Subcutaneous abdominal adipose tissue (tissue), 5 donors: ENCODE measurements around the gene POLA1.
"Not testable (repeated sequence)": the region's sequence is repeated elsewhere in the genome, so short reads cannot be mapped to it uniquely, and the experiment has no call there.

Source experiments
- H3K27ac ChIP-seq: one replicate; pipeline ENCODE4 v1.7.0; 2013; ENCODE audit warnings: low read depth, mild to moderate bottlenecking, inconsistent platforms, low read length, moderate library complexity
- H3K27me3 ChIP-seq, 5 donors: one replicate each; pipeline ENCODE4 v1.7.0; 2013; ENCODE audit warnings: low read length in 5 of 5, inconsistent platforms in 1 of 5; ENCODE audit not compliant: control insufficient read depth in 5 of 5, insufficient read depth in 4 of 5
- H3K36me3 ChIP-seq, 5 donors: one replicate each; pipeline ENCODE4 v1.7.0; 2013; ENCODE audit warnings: low read length in 5 of 5; ENCODE audit not compliant: control insufficient read depth in 5 of 5, insufficient read depth in 5 of 5
- H3K4me1 ChIP-seq, 5 donors: one replicate each; pipeline ENCODE4 v1.7.0; 2013; ENCODE audit warnings: low read length in 5 of 5, mild to moderate bottlenecking in 3 of 5, moderate library complexity in 1 of 5; ENCODE audit not compliant: control insufficient read depth in 5 of 5, insufficient read depth in 5 of 5
- H3K4me3 ChIP-seq, 5 donors: one replicate each; pipeline ENCODE4 v1.7.0; 2013; ENCODE audit warnings: low read length in 5 of 5, low read depth in 1 of 5
- H3K9ac ChIP-seq, 5 donors: one replicate each; pipeline ENCODE4 v1.7.0; 2013; ENCODE audit warnings: low read length in 5 of 5, mild to moderate bottlenecking in 4 of 5, moderate library complexity in 3 of 5
- H3K9me3 ChIP-seq, 5 donors: one replicate each; pipeline ENCODE4 v1.7.0; 2013; ENCODE audit warnings: low read length in 5 of 5; ENCODE audit not compliant: control insufficient read depth in 5 of 5
- donor health status: healthy.
- donor health status: healthy.
- donor health status: healthy.
- donor health status: healthy.
- donor health status: healthy.

Gene POLA1

GRCh38 chrX:24777660-24778059 is 83.9 kb downstream of the POLA1 start:
- H3K36me3 ChIP-seq: peaks cover 0 to 6% (median 0%) of the 10 kb centered on the region in 5 donors
- no peaks in the 10 kb centered on the region for H3K9me3 ChIP-seq
- no peak overlapping the region for H3K27ac ChIP-seq
- no peak overlapping the region for H3K4me3 ChIP-seq
- H3K9ac ChIP-seq: no peak overlapping the region
- no peaks in the 10 kb centered on the region for H3K27me3 ChIP-seq
- no peaks in the 10 kb centered on the region for H3K4me1 ChIP-seq

GRCh38 chrX:24782011-24782410 is 88.3 kb downstream of the POLA1 start:
- no peak overlapping the region for H3K27ac ChIP-seq
- no peak overlapping the region for H3K4me3 ChIP-seq
- no peak overlapping the region for H3K9ac ChIP-seq
- H3K36me3 ChIP-seq: peaks cover 0 to 8% (median 0%) of the 10 kb centered on the region in 5 donors
- no peaks in the 10 kb centered on the region for H3K27me3 ChIP-seq
- no peaks in the 10 kb centered on the region for H3K4me1 ChIP-seq
- no peaks in the 10 kb centered on the region for H3K9me3 ChIP-seq

GRCh38 chrX:24789047-24789446 is 95.3 kb downstream of the POLA1 start:
- no peak overlapping the region for H3K27ac ChIP-seq
- peaks cover 0 to 2% (median 0%) of the 10 kb centered on the region in 5 donors for H3K4me1 ChIP-seq
- no peak overlapping the region for H3K9ac ChIP-seq
- no peaks in the 10 kb centered on the region for H3K27me3 ChIP-seq
- no peaks in the 10 kb centered on the region for H3K36me3 ChIP-seq
- no peaks in the 10 kb centered on the region for H3K9me3 ChIP-seq
- H3K4me3 ChIP-seq: no peak overlapping the region

GRCh38 chrX:24790166-24790565 is 96.4 kb downstream of the POLA1 start:
- Histone ChIP-seq H3K9me3 (no peaks in the 10 kb centered on the region), H3K4me3 (no peak overlapping the region), H3K4me1 (peaks cover 0 to 2% (median 0%) of the 10 kb centered on the region in 5 donors), H3K27me3 (no peaks in the 10 kb centered on the region), H3K36me3 (no peaks in the 10 kb centered on the region), H3K27ac (no peak overlapping the region), H3K9ac (no peak overlapping the region)

GRCh38 chrX:24796204-24796603 is 102.5 kb downstream of the POLA1 start:
- Histone ChIP-seq H3K27me3 (peaks cover 0 to 2% (median 0%) of the 10 kb centered on the region in 5 donors), H3K9me3 (no peaks in the 10 kb centered on the region), H3K4me3 (no peak overlapping the region)

GRCh38 chrX:24799078-24799477 is 105.4 kb downstream of the POLA1 start:
- Histone ChIP-seq H3K9me3 (no peaks in the 10 kb centered on the region), H3K4me1 (peaks cover 0 to 3% (median 0%) of the 10 kb centered on the region in 5 donors), H3K36me3 (peaks cover 0 to 5% (median 0%) of the 10 kb centered on the region in 5 donors), H3K27ac (no peak overlapping the region), H3K9ac (no peak overlapping the region), H3K4me3 (no peak overlapping the region), H3K27me3 (peaks cover 0 to 2% (median 0%) of the 10 kb centered on the region in 5 donors)

More at GRCh38 chrX:24796204-24796603, 102.5 kb downstream of the POLA1 start:
- Histone ChIP-seq H3K27ac (no peak overlapping the region), H3K9ac (no peak overlapping the region), H3K36me3 (peaks cover 0 to under 1% (median 0%) of the 10 kb centered on the region in 5 donors), H3K4me1 (peaks cover 0 to 5% (median 0%) of the 10 kb centered on the region in 5 donors)

- no peak overlapping the region for H3K4me3 ChIP-seq
- peaks cover 0 to 5% (median 0%) of the 10 kb centered on the region in 5 donors for H3K36me3 ChIP-seq
- peaks cover 0 to 3% (median 0%) of the 10 kb centered on the region in 5 donors for H3K4me1 ChIP-seq
- H3K27me3 ChIP-seq: peaks cover 0 to 2% (median 0%) of the 10 kb centered on the region in 5 donors
- no peaks in the 10 kb centered on the region for H3K9me3 ChIP-seq
- H3K27ac ChIP-seq: no peak overlapping the region
- no peak overlapping the region for H3K9ac ChIP-seq
These were observed 105.8 kb downstream of the POLA1 start for GRCh38 chrX:24799565-24799964.

- H3K36me3 ChIP-seq: peaks cover 0 to 5% (median 0%) of the 10 kb centered on the region in 5 donors
- H3K4me3 ChIP-seq: no peak overlapping the region
- H3K9me3 ChIP-seq: no peaks in the 10 kb centered on the region
- no peak overlapping the region for H3K27ac ChIP-seq
- no peaks in the 10 kb centered on the region for H3K4me1 ChIP-seq
- no peaks in the 10 kb centered on the region for H3K27me3 ChIP-seq
- H3K9ac ChIP-seq: no peak overlapping the region
These were observed 111.5 kb downstream of the POLA1 start for GRCh38 chrX:24805201-24805600.

- not testable (repeated sequence) for H3K4me3 ChIP-seq
These were observed 126.1 kb downstream of the POLA1 start for GRCh38 chrX:24819807-24820206.

GRCh38 chrX:24828147-24828546 is 134.4 kb downstream of the POLA1 start:
- Histone ChIP-seq H3K4me1 (no peaks in the 10 kb centered on the region), H3K9me3 (no peaks in the 10 kb centered on the region), H3K27ac (no peak overlapping the region), H3K36me3 (peaks cover 5 to 19% (median 13%) of the 10 kb centered on the region in 5 donors), H3K4me3 (no peak overlapping the region), H3K9ac (no peak overlapping the region), H3K27me3 (peaks cover 0 to 4% (median 0%) of the 10 kb centered on the region in 5 donors)

More at GRCh38 chrX:24819807-24820206, 126.1 kb downstream of the POLA1 start:
- not testable (repeated sequence) for H3K27me3 ChIP-seq, H3K9ac ChIP-seq, H3K9me3 ChIP-seq, H3K36me3 ChIP-seq, H3K4me1 ChIP-seq, H3K27ac ChIP-seq
